Keratinocyte (primary cell): ENCODE measurements around the gene ITPR1. TPM values are rescaled to one million over a fixed set of nuclear protein-coding genes. Genes with fewer than 3 reads are reported as not detected.

Source experiments
- DNase-seq: peaks from one replicate; pipeline ENCODE4 v3.0.0-alpha.2; 2011; ENCODE audit warnings: low read depth, missing footprints, low spot score
- FAIRE-seq: peaks from 2 replicates; lab custom pipeline; 2011; peaks lifted over from hg19 to GRCh38; lab: Jason Lieb, UNC
- H2AFZ ChIP-seq: 2 replicates; pipeline ENCODE4 v1.6.0; 2012; ENCODE audit warnings: low read length, control low read depth, inconsistent platforms; ENCODE audit not compliant: control insufficient read depth
- H3K27ac ChIP-seq: 2 replicates; pipeline ENCODE4 v1.5.1; 2011; ENCODE audit warnings: low read length; ENCODE audit not compliant: control insufficient read depth, insufficient read depth
- H3K27me3 ChIP-seq: 3 replicates; pipeline ENCODE4 v1.6.0; 2011; ENCODE audit warnings: low read length; ENCODE audit not compliant: control insufficient read depth, insufficient read depth; ENCODE audit errors: extremely low read depth
- H3K36me3 ChIP-seq, 2 experiments: 2 replicates in 1 of 2; 3 replicates in 1 of 2; pipeline ENCODE4 v1.5.1; 2011; ENCODE audit warnings: low read length in 2 of 2, mild to moderate bottlenecking in 1 of 2; ENCODE audit not compliant: control insufficient read depth in 2 of 2, insufficient read depth in 2 of 2; ENCODE audit errors: extremely low read depth in 1 of 2
- H3K4me1 ChIP-seq: 3 replicates; pipeline ENCODE4 v1.5.1; 2011; ENCODE audit warnings: low read length; ENCODE audit not compliant: control insufficient read depth, insufficient read depth; ENCODE audit errors: extremely low read depth
- H3K4me2 ChIP-seq: 3 replicates; pipeline ENCODE4 v1.6.0; 2011; ENCODE audit warnings: low read depth, low read length; ENCODE audit not compliant: control insufficient read depth, insufficient read depth; ENCODE audit errors: extremely low read depth
- H3K4me3 ChIP-seq, 3 experiments: fragments of 200-600 bp in 1 of 3; sonication (generic) in 1 of 3; 2 replicates in 2 of 3; 3 replicates in 1 of 3; pipeline ENCODE4 v1.5.1; 2011 to 2016; ENCODE audit warnings: low read length in 3 of 3, mild to moderate bottlenecking in 3 of 3, control low read depth in 2 of 3, inconsistent platforms in 1 of 3, low read depth in 1 of 3, mixed read lengths in 1 of 3, mixed run types in 1 of 3, moderate library complexity in 1 of 3; ENCODE audit not compliant: control insufficient read depth in 2 of 3, insufficient read depth in 2 of 3; ENCODE audit errors: extremely low read depth in 1 of 3
- H3K79me2 ChIP-seq: 2 replicates; pipeline ENCODE4 v1.6.0; 2012; ENCODE audit warnings: low read length; ENCODE audit not compliant: control insufficient read depth, insufficient read depth
- H3K9ac ChIP-seq: 3 replicates; pipeline ENCODE4 v1.6.0; 2011; ENCODE audit warnings: low read length; ENCODE audit not compliant: control insufficient read depth, insufficient read depth; ENCODE audit errors: extremely low read depth
- H3K9me1 ChIP-seq: 3 replicates; pipeline ENCODE4 v1.6.0; 2011; ENCODE audit warnings: low read length; ENCODE audit not compliant: control insufficient read depth, insufficient read depth; ENCODE audit errors: extremely low read depth
- H3K9me3 ChIP-seq: 2 replicates; pipeline ENCODE4 v1.5.1; 2012; ENCODE audit warnings: low read depth, low read length; ENCODE audit not compliant: control insufficient read depth
- H4K20me1 ChIP-seq: 3 replicates; pipeline ENCODE4 v1.6.0; 2011; ENCODE audit warnings: low read length; ENCODE audit not compliant: control insufficient read depth, insufficient read depth; ENCODE audit errors: extremely low read depth
- EZH2 ChIP-seq: IDR thresholded peaks from one replicate; pipeline ENCODE4 v1.6.1; 2012; ENCODE audit warnings: inconsistent platforms, mild to moderate bottlenecking, low read length, moderate library complexity
- dilution Hi-C: fragments of 300-500 bp; cut with MboI; formaldehyde crosslinking; loops from one replicate; pipeline ENCODE4 v1.7.0; 2020; ENCODE audit warnings: low sequenced_read_pairs; ENCODE audit not compliant: extremely low pct_ligation_motif_present
- polyA plus RNA-seq, 5 experiments: library from polyadenylated mRNA; depleted of rRNA in 3 of 5; stranded (reverse) in 3 of 5; stranded (forward) in 1 of 5; unstranded in 1 of 5; fragments of >200 nt; gene quantifications; 1 replicate in 1 of 5; 2 replicates in 3 of 5; 3 replicates in 1 of 5; pipeline versions ENCODE4 v1.2.1 to v1.2.3, GENCODE V29; 2011 to 2012; ENCODE audit warnings: missing spikeins in 2 of 5, low read depth in 1 of 5, low replicate concordance in 1 of 5
- TF ChIP-seq, protein P1 (sequence below), 3 experiments: IDR thresholded peaks in 1 of 3; conservative IDR thresholded peaks in 1 of 3; optimal IDR thresholded peaks in 1 of 3; 2 replicates in 2 of 3; 3 replicates in 1 of 3; pipeline versions ENCODE3 to v1.5.1; 2011; ENCODE audit warnings: low read length in 3 of 3, mild to moderate bottlenecking in 3 of 3, moderate library complexity in 2 of 3, control low read depth in 1 of 3, inconsistent platforms in 1 of 3; ENCODE audit not compliant: insufficient read depth in 2 of 3; ENCODE audit errors: extremely low read depth in 1 of 3

ITPR1 gene
- polyA plus RNA-seq, 1 donor (not counting 4 experiments of a cell fraction or from before 2014, with no cell fraction given) = 3.5 TPM

DNA sequence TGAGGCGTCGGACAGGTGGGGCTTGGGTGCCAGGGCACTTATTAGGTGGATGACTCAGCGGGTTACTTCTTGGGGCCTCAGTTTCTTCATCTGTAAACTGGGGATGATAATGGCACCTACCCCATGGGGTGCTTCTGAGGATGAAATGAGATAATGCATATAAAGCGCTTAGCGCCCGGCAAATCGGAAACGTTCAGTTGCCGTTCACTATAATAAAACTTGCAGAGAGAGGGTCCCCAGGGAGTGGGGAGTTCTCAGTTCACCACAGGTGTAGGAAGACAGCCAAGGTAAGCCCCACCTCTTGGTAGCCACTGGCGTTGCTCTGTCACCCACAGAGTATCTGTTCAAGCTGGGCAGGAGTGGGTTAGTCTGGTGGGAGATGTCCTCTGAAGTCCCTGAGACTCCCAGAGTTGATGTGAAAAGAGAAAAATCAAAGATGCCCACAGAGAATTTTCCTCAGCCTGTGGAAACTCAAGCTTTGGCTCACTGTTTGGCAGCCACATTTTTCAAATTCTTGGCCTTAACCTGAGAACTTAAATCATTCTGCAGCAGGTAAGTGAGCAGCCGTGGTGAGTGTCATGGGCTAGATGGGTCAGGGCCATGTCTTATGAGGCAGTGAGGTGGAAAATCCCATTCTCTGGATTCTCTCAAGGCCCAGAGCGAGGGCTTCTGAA, 264.6 kb downstream of the ITPR1 start:
- FAIRE-seq = no peak
- Histone ChIP-seq H3K79me2 (no peaks in the 10 kb centered on the region), H3K27ac (no peak overlapping the region), H3K27me3 (no peaks in the 10 kb centered on the region), H3K4me2 (no peak overlapping the region), H3K36me3 (no peaks in the 10 kb centered on the region), H3K9me3 (no peaks in the 10 kb centered on the region), H3K9me1 (no peaks in the 10 kb centered on the region), H3K9ac (no peak overlapping the region), H4K20me1 (no peaks in the 10 kb centered on the region), H3K4me3 (no peak overlapping the region), H3K4me1 (peaks cover 7% of the 10 kb centered on the region), H2AFZ (no peak overlapping the region)
- no peak for DNase-seq
- dilution Hi-C loops = no loop called here
- TF ChIP-seq, protein P1, sequence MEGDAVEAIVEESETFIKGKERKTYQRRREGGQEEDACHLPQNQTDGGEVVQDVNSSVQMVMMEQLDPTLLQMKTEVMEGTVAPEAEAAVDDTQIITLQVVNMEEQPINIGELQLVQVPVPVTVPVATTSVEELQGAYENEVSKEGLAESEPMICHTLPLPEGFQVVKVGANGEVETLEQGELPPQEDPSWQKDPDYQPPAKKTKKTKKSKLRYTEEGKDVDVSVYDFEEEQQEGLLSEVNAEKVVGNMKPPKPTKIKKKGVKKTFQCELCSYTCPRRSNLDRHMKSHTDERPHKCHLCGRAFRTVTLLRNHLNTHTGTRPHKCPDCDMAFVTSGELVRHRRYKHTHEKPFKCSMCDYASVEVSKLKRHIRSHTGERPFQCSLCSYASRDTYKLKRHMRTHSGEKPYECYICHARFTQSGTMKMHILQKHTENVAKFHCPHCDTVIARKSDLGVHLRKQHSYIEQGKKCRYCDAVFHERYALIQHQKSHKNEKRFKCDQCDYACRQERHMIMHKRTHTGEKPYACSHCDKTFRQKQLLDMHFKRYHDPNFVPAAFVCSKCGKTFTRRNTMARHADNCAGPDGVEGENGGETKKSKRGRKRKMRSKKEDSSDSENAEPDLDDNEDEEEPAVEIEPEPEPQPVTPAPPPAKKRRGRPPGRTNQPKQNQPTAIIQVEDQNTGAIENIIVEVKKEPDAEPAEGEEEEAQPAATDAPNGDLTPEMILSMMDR (optimal IDR thresholded peaks at IDR 0.05 in 1 of 3, IDR thresholded peaks at IDR 0.05 in 1 of 3, conservative IDR thresholded peaks at IDR 0.05 in 1 of 3; ENCODE audit: extremely low read depth in 1 of 3, insufficient read depth in 2 of 3, low read length in 3 of 3) = no peak
- no peak for TF ChIP-seq EZH2

GRCh38 chr3:4758249-4758860, 265.2 kb downstream of the ITPR1 start:
- no peak for FAIRE-seq
- no peaks in the 10 kb centered on the region for H3K9me1 ChIP-seq
- H3K4me2 ChIP-seq = no peak overlapping the region
- no peak for DNase-seq
- dilution Hi-C loops = no loop called here
- TF ChIP-seq, protein P1 (optimal IDR thresholded peaks at IDR 0.05 in 1 of 3, IDR thresholded peaks at IDR 0.05 in 1 of 3, conservative IDR thresholded peaks at IDR 0.05 in 1 of 3; ENCODE audit: extremely low read depth in 1 of 3, insufficient read depth in 2 of 3, low read length in 3 of 3) = no peak
- no peak for TF ChIP-seq EZH2
- H3K9me3 ChIP-seq = no peaks in the 10 kb centered on the region
- H3K9ac ChIP-seq = no peak overlapping the region
- no peak overlapping the region for H2AFZ ChIP-seq
- H4K20me1 ChIP-seq = no peaks in the 10 kb centered on the region
- peaks cover 7% of the 10 kb centered on the region for H3K4me1 ChIP-seq
- no peak overlapping the region for H3K27ac ChIP-seq
- no peaks in the 10 kb centered on the region for H3K36me3 ChIP-seq
- H3K27me3 ChIP-seq = no peaks in the 10 kb centered on the region
- H3K4me3 ChIP-seq = no peak overlapping the region
- no peaks in the 10 kb centered on the region for H3K79me2 ChIP-seq
